Kasumi-1 (cell line): ENCODE measurements around the gene GCNA.

Source experiments
- DNase-seq, 2 experiments: peaks; one replicate each; lab custom pipeline; 2025; lab: John Stamatoyannopoulos, UW

GCNA gene

GRCh38 chrX:71616672-71617529 lies 38.7 kb downstream of the GCNA start:
- no peak for DNase-seq

GRCh38 chrX:71617742-71618141 lies 39.5 kb downstream of the GCNA start:
- DNase-seq: no peak

GRCh38 chrX:71618303-71618721 lies 40.1 kb downstream of the GCNA start, which contains the start of gene CXCR3:
Gene CXCR3, minus strand, starts transcription at chrX:71618511. Its CDS starts 62 bp downstream, at chrX:71618449.
- DNase-seq: peak; percentile 86 to 92

GRCh38 chrX:71618787-71619186 lies 40.5 kb downstream of the GCNA start:
- no peak for DNase-seq

- DNase-seq: peak in 1 of 2 experiments; percentile 2
These were observed 41.0 kb downstream of the GCNA start for GRCh38 chrX:71619193-71619592.

GRCh38 chrX:71619986-71620385 lies 41.7 kb downstream of the GCNA start:
- no peak for DNase-seq

- DNase-seq: no peak
These were observed 43.4 kb downstream of the GCNA start for GRCh38 chrX:71621603-71622002.

- DNase-seq: no peak
These were observed 43.9 kb downstream of the GCNA start for GRCh38 chrX:71622032-71622575.

GRCh38 chrX:71622576-71623450 lies 44.6 kb downstream of the GCNA start:
- DNase-seq: peak; percentile 29 to 44

- DNase-seq: no peak
These were observed 45.5 kb downstream of the GCNA start for GRCh38 chrX:71623714-71624113.

- no peak for DNase-seq
These were observed 47.2 kb downstream of the GCNA start for GRCh38 chrX:71625471-71625870.

GRCh38 chrX:71626576-71626975 lies 48.3 kb downstream of the GCNA start:
- no peak for DNase-seq

- no peak for DNase-seq
These were observed 49.6 kb downstream of the GCNA start for GRCh38 chrX:71627588-71628404.

- no peak for DNase-seq
These were observed 51.2 kb downstream of the GCNA start for GRCh38 chrX:71629467-71629866.

GRCh38 chrX:71632923-71633657 lies 54.9 kb downstream of the GCNA start:
- DNase-seq: no peak

GRCh38 chrX:71634366-71634765 lies 56.1 kb downstream of the GCNA start:
- no peak for DNase-seq

GRCh38 chrX:71636438-71637252 lies 58.4 kb downstream of the GCNA start:
- DNase-seq: no peak

GRCh38 chrX:71637253-71637618 lies 59.0 kb downstream of the GCNA start:
- no peak for DNase-seq

GRCh38 chrX:71637848-71638247 lies 59.6 kb downstream of the GCNA start:
- no peak for DNase-seq

GRCh38 chrX:71638409-71638808 lies 60.2 kb downstream of the GCNA start:
- DNase-seq: no peak
